ENCODE measurements around the gene POSTN. TPM values are rescaled to one million over a fixed set of nuclear protein-coding genes. Genes with fewer than 3 reads are reported as not detected.
A peak's percentile ranks its signal among the peaks of the same experiment; 100 is the strongest.

Gene POSTN, protein sequence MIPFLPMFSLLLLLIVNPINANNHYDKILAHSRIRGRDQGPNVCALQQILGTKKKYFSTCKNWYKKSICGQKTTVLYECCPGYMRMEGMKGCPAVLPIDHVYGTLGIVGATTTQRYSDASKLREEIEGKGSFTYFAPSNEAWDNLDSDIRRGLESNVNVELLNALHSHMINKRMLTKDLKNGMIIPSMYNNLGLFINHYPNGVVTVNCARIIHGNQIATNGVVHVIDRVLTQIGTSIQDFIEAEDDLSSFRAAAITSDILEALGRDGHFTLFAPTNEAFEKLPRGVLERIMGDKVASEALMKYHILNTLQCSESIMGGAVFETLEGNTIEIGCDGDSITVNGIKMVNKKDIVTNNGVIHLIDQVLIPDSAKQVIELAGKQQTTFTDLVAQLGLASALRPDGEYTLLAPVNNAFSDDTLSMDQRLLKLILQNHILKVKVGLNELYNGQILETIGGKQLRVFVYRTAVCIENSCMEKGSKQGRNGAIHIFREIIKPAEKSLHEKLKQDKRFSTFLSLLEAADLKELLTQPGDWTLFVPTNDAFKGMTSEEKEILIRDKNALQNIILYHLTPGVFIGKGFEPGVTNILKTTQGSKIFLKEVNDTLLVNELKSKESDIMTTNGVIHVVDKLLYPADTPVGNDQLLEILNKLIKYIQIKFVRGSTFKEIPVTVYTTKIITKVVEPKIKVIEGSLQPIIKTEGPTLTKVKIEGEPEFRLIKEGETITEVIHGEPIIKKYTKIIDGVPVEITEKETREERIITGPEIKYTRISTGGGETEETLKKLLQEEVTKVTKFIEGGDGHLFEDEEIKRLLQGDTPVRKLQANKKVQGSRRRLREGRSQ
- 3.3 and 3.9 TPM in 2 replicates for total RNA-seq

DNA sequence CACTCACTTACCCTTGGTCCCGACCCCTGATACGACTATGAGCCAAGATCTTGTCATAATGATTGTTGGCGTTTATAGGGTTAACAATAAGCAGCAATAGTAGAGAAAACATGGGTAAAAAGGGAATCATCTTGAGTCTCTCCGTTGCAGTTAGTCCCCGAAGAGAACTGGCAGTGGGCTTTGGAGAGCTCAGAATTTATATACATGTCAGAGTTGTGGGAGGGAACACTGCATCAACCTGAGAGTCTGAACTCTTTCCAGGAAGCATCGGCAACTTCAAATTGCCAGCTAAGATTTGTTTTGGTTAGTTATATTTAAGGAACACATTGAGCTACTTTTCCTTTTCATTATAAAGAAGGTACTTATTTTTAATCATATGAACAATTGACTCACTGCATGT is at the start of gene POSTN:
TSS of gene POSTN (minus strand) at position 172 of the 400 bp plus-strand sequence. CDS start at position 130, 42 bp downstream.
- DNase-seq (ENCODE audit: low read depth in 2 of 2): peak in 1 of 2 donors; percentile 65

DNA sequence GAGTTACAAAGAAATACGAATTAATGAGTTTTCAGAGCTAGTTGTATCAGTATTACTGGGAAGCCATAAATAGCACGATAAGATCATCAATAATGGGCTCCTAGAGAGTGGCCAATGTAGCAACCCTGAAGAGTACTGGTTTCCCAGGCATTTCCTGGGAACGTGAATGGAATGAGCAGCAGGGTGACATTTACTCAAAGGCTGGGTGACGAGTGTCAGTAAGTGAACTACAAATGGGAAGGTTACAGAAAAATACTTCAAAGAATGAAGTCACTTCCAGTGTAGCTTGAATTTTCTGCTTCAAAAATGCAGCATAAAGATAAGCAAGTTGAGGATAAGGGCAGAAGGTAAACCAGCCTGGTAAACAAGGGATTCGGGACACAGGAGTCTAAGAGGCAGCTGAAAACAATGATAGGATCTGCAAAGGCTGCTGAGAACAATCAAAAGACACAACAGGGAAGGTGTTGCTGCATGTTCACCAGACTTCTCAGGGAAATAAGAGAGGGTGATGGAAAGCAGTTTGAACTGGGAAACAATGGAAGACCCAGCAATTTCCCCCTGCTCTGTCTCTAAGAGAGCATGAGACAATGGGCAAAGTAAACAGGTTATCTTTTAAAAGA is 48.6 kb upstream of the POSTN start:
- DNase-seq (ENCODE audit: low read depth in 2 of 2): peak in 1 of 2 donors; percentile 11

DNA sequence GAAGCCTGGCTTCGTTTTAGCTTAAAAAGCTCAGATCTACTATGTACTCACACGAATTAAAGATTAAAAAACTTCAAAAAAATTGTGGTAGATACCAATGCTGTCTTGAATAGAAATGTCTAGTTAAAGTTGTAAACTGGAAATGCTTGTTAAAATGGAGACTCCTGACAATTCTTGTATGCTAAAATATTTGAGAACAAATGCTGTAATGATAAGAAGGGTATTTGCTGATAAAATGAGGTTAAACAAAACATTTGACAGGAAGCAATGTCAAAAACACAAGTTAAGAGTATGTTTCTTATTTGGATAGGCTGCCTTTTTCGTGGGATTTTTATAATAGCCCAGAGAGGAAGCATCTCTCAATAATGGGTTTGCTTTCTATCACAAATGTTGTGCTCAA is 48.0 kb upstream of the POSTN start:
- DNase-seq (ENCODE audit: low read depth in 2 of 2): no peak

DNA sequence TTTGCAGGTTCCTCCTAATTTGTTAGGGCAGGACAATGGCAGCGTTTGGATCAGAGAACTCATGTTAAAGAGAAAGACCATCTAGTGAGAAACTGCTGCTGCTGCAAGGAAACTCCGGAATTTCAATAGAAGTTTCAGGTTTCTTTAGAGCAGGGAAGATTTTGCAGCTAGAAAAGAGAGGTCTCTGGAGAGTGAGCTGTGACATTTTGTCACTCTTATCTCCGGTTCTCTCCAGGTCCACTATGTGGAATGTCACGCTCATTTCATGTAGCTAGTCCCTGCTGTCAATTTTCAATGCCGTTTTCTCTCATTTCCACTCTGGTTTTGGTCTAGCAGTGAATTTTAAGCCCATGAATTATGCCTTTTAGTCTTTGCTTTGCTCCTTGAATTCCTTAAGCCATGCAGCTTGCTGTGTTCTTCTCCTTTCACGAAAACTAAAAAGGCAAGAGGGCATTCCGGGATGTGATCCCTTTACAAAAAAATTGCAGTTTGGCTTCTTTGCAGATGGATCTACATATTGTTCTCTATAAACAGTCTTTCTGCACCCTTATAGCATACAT is 46.7 kb upstream of the POSTN start:
- no peak for DNase-seq (ENCODE audit: low read depth in 2 of 2)

DNA sequence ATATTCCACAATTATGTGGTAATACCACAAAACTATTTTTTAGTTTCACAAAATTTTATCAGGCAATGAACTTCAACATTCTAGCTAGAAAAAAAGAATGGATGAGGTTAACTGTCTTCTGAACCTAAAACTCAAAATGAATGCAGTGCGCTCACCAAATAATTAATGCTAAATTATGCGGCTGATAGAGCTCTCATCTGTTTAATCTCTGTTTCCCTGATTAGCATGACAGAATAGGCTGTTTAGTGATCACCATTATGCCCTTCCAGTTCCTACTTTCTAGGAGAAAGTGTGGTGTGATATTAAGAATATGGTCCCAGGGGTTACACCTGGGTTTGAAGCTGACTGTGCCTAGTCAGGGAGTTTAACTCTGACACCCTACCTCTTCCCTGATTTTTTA is 42.8 kb upstream of the POSTN start:
- DNase-seq (ENCODE audit: low read depth in 2 of 2): no peak

DNA sequence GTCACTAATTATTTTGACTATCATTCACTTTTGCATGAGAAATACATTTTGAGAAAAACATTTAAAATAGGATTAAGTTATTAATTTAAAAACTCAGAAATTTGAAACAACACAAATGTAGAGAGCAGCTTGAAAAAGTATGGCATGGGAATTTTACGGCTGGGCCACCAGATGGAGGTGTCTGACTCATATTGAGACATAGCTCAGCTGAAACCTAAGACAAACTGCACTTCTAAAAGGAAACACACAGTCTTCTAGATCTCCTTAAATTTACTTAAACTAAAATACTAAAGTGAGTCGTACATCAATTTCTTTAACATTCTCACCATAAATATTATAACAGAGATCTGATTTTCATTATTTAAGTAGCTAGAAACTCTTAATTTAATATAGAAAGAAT is 41.9 kb upstream of the POSTN start:
- peak; percentile 36 to 78 for DNase-seq (ENCODE audit: low read depth in 2 of 2)

DNA sequence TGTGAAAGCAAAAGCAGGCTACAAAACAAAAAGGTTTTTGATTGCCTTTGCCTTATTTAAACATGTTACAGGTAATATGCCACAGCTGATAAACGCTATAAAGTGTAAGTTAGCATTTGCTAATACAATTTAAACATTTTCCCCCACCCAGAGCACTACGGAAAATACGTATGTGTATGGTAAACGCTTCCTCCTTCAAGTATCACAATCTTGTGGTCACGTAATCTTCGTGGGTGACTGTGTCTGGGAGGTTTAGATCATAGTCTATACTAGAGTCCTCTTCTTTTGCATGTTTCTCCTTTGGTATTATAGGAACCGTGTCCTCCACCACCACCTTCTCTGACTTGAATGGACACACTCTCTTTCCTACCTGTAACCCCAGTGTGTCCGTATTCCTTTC is 38.1 kb upstream of the POSTN start:
- no peak for DNase-seq (ENCODE audit: low read depth in 2 of 2)

DNA sequence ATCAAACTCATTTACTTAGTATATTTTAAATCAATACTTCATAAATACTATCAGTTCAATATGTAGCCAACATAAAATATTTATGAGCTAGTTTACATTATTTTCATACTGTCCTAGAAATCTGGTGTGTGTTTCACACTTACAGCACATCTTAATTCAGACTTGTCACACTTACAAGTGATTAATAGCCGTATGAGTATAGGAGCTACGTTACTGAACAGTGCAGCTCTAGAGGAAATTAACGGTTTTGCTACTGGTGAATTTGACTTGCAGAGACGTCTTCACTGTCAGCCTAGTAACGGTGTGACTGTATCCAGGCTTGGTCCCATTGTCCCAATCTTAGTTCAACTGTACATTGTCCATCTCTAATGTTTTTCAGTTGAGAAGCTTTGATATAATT is 33.7 kb upstream of the POSTN start:
- DNase-seq (ENCODE audit: low read depth in 2 of 2): no peak

DNA sequence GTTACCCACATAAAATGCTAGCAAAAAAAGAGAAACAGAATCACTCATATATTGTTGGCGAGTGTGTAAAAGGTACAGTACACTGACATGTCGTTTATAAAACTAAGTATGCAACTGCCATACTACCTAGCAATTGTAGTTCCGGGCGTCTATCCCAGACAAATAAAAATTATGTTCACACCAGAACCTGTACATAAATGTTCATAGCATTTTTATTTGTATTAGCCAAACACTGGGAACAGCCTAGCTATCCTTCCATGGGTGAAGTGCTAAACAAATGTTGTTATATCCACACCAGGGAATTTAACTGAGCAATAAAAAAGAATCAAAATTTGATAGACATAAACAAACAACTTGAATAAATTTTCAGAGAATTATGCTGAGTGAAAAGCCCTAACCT is 28.9 kb upstream of the POSTN start:
- DNase-seq (ENCODE audit: low read depth in 2 of 2): no peak

DNA sequence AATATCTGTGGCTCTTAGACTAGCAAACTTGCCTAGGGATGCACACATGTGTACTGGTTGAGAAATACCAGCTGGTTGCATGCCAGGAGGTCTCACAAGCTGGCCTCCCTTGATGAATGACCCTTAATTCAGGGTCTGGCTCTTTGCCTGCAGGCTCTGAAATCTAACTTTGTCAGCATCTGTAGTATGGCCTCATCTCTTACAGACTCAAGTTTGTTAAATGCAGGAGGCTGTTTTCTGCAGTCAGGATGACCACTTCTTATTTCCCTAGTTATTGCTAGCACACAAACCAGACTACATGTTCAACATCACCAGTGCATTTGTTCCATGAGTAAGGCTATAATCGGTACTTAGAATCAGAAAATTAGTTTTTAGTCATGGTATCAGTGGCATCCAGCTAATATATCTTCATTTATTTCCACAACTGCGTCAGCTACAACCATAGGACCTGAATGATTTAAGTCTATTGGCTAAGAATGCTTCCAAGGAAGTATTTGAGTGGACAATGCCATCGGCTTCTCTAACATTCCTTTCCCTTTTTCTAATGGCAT is 23.3 kb upstream of the POSTN start:
- DNase-seq (ENCODE audit: low read depth in 2 of 2): no peak

DNA sequence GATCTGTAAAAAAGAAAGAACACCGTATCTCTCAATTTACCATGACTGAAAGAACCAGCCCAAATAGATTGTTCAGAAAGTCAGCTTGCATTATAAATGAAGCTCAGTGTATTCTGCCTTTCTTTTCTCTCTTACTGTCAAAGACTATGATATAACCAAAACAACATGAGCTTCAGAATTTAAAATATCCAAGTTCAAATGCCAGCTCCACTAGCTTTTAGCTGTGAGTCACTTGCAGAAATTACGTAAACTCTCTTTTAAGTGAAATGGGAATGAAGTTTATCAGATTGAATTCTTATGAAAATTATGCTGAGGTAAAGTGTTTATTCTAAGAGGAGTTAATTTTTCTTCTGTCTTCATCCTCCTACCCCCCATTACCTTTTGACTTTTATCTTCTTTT is 20.0 kb upstream of the POSTN start:
- DNase-seq (ENCODE audit: low read depth in 2 of 2): no peak

DNA sequence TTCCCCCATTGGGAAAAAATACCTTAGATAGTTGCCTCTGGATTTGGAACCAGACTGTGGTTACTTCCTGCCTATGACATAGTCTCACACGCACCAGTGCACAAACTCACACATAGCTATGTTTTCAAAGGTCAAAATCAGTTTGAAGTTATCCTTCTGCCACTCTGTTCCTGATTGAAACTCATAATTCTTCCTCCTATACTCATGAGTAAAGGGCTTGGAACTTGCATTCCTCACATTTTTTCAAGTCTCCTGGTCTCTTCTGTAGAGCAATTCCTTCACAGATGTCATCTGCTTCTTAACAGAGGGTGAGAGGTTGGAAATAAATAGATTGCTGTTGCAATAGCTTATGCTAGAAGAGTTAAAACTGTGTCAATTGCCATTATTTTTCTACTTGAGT is 18.6 kb upstream of the POSTN start:
- peak in 1 of 2 donors; percentile 49 for DNase-seq (ENCODE audit: low read depth in 2 of 2)

DNA sequence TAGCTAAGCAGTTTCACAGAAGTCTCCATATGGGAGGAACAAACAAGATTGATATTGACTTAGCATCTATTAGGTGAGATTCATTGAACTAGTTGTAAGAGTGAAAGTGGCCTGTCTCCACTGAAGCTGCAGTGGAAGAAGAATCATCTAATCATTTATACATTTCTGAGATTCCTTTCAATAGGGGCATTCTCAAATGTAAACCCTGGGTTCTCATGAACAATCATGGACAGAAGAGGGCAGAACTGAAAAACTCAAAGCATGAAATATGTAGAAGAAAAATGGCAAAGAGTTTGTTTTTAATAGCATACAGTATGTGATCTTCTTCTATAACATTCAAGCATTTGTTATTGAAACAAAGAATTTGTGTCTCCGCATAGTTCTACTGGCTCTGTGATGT is 17.6 kb upstream of the POSTN start:
- DNase-seq (ENCODE audit: low read depth in 2 of 2): no peak

DNA sequence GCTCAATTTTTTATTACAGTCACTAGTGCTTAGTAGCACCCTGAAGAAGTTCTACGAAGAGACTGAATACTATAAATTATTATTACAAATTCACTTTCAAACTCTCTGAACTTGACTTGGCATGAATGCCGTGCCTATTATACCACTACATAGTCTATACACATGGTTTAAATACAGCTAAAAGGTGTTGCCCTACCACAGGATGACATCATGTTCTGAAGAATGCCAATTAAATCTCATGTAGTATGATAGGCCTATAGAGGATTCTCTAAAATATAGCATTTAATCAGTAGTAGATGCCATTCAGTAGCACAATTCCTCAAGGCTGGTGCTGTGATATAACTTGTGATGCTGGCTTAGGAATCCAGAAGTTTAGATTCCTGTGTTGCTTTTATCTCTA is 16.7 kb upstream of the POSTN start:
- no peak for DNase-seq (ENCODE audit: low read depth in 2 of 2)

DNA sequence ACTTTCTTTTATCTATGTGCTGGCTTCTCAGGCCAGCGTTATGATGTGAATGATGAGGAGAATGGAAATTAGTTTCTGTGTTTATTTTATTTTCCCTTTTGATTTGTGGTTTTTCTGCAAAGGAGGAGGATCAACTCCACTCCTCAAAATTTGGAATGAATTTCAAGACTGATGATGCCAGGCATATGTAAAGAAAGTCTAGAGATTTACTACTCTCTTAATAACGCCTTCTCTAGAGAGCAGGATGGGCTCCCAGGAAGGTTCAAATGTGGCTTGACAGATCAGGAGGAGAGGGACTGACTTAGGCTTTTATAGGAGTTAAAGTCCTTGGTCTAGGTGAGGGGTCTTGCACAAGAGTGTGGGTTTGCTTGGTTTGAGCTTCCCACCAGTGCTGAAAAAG is 15.1 kb upstream of the POSTN start:
- no peak for DNase-seq (ENCODE audit: low read depth in 2 of 2)

DNA sequence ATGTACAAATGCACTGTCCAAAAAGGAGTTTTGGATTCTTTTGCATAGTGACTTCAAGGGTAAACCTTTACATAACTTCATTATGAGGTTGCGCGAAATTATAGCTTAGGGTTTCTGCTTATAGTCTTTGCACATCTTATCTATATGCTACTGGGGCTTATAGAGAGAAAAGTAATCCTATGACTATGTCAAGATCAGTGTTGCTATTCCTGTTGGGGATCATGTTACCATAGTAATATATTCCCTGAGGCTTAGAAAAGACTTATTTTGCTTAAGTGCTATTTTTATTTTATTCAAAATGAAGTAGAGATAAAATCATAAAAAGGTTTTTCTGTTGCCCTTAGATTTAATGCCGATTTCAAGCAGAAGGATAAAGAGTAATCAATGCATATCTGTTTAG is 14.7 kb upstream of the POSTN start:
- no peak for DNase-seq (ENCODE audit: low read depth in 2 of 2)

DNA sequence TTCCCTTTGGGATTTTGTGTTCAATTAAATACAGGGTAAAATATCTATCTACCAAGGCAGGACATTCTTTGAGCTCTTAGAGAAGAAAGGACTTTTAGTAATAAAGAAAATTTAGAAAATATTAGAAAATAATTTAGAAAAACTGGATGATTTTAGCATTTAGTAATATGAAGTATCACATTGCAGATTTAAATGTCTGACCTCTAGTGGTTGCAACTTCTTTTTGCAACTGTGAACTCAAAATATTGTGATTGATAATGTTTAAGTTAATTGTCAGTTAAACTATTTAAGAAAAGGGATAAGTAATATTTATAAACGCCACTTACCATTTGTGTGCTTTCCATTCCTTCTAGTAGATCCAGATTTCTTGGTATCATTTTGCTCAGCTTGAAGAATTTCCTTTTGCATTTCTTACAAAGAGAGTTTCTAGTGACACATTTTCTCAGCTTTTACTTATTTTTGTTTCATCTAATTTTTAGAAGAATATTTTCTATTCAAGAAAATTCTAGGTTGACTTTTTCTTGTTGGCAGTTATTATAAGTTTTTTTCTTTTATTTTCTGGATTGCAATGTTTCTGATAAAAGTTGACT is 10.3 kb upstream of the POSTN start:
- DNase-seq (ENCODE audit: low read depth in 2 of 2): peak in 1 of 2 donors; percentile 21

DNA sequence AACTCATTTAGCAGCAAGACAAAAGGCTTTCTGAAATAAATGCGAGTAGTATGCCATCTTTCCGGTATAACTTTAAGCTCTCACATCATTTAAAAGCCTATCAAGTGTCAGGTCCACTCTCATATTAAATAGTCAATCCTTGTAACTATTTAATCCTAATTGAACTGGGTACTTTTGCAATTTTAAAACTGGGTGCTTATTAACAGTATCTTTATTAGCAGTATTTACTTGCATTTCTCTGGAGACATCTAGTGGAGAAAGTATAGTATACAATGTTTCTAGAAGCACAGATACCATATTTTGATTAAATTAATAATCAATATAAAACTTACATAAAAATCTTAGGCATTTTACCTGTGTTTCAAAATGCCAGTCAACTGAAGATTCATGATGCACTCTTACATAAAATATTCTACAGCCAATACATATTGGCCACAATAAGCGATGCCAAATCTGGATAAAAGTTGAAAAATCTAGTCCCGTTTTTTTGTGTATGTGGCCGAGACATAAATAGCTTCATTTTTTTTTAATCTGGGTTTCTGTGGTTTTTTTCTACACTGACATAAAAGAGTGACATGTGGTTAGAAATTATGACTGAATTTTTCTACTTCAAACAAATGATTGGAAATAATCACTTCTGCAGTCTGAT is 4.3 kb upstream of the POSTN start:
- peak; percentile 37 to 40 for DNase-seq (ENCODE audit: low read depth in 2 of 2)

DNA sequence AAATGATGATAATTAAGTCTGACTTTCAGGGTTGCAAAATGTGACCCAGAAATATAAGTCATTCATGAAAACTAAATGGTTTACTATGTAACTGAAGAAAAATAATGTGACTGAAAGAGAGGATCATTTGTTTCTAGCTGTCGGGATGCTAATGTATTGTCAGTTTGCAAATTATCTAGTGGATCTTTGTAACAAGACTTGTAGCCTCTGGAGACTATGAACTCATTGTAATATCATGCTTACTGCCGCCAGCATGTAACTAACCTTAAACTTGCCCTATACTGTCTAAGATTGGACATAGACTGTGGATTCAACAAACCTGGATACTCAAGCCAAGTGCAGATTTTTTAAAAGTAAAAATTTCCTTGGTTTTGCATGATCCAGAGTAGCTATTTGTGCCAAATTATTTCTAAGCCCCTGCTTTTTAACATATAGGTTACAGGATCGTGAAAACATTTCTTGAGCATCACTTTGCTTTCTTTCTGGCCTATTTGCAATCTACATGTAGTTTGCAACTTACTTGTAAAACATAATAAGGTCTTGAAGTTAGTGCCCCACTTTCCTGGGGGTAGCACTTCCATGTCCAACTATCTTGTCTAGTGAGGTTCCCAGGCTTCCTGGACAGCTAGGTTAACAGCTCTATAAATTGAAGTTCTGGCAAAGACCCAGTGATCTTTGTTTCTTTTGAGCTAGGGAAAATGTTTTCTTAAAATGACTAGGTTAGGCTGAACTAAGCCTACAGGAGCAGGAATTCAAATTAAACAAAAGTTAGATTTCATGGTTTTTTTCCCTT is 3.3 kb upstream of the POSTN start:
- DNase-seq (ENCODE audit: low read depth in 2 of 2): peak in 1 of 2 donors; percentile 12

DNA sequence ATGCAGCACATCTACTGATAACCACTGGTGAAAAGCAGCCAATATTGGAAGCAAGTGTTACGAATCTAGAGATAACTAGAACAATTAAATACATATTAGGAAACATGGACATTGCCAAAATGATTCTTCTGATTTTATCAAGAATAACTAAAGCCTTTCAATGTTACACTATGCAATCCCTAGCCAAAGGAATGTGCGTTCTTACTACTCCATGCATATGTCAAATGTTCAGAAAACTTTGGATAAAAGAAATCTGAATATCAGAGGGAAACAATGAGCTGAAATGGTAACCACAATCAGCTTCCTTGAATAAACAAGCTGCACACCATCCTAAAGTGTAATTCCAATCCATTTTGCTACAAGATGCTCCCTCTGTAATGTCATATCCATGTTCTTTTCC is 951 bp upstream of the POSTN start:
- peak in 1 of 2 donors; percentile 12 for DNase-seq (ENCODE audit: low read depth in 2 of 2)
